Central memory CD8-positive, alpha-beta T cell (primary cell): ENCODE data around the gene DHX38.
"Not testable (repeated sequence)": the region's sequence is repeated elsewhere in the genome, so short reads cannot be mapped to it uniquely, and the experiment has no call there.

Experiments
- ATAC-seq: fragments of 150-1000 bp; cut with Tn5 transposase; replicated peaks from 2 replicates; pipeline ENCODE4 v1.10.0; 2022; ENCODE audit warnings: mild to moderate bottlenecking, moderate FRiP score, moderate number of reproducible peaks; ENCODE audit not compliant: poor library complexity, severe bottlenecking; ENCODE audit errors: extremely low read depth
- DNase-seq, 2 donors: peaks; one replicate each; pipeline ENCODE4 v3.0.0; 2021; ENCODE audit warnings: low spot score in 2 of 2
- H3K27ac Mint-ChIP-seq: one replicate; pipeline ENCODE4 v1.8.0; 2022; ENCODE audit warnings: low read depth, mild to moderate bottlenecking, moderate library complexity, mixed read lengths
- H3K27me3 Mint-ChIP-seq: one replicate; pipeline ENCODE4 v1.8.0; 2022; ENCODE audit warnings: mixed read lengths
- H3K36me3 Mint-ChIP-seq: one replicate; pipeline ENCODE4 v1.8.0; 2022; ENCODE audit warnings: mild to moderate bottlenecking, moderate library complexity, mixed read lengths; ENCODE audit not compliant: insufficient read depth
- H3K4me1 Mint-ChIP-seq: one replicate; pipeline ENCODE4 v1.8.0; 2022; ENCODE audit warnings: mixed read lengths
- H3K4me3 Mint-ChIP-seq: one replicate; pipeline ENCODE4 v1.8.0; 2022; ENCODE audit warnings: mild to moderate bottlenecking, moderate library complexity, mixed read lengths
- H3K9me3 Mint-ChIP-seq: one replicate; pipeline ENCODE4 v1.8.0; 2022; ENCODE audit warnings: mixed read lengths

Gene DHX38

DNA sequence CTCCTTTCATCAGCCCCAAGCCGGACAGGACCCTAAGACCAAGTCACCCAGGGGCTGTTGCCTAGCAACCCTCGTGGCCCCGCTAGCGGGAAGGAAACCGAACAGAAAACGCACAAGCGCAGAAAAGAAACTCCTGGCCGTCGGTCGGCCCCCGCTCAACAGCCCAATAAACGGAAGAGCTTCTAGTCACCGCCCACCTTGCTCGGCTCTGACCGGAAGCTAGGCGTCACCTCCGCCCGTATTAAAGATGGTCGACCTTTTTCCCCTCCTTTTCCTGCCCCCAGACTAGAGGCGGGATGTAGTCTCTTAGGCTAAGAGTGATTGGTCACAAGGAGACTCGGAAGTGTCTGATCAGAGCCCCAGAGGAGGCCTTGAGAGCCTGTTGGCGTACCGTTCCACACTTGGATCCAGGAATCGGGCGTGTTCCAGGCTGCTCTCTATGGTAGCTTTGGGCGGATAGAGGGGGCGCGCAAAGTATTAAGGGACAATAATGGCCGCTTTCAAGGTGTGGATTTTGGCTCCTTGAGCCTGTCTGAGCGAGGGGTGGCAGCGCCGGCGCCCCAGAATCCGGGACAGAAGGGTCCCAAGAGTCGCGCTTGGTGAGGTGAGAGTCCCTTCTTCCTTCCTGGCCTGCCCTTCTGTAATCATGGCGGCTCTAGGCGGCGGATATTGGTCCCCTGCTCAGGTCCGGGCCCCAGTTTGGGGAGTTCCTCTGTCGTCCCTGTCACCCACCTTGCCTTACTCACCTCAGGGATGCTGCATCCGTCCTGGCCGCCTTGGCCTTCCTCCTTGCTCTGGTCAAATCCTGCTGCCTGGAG, at the start of gene DHX38, which contains the start of gene TXNL4B:
Gene DHX38 (plus strand): TSS at position 400 of the 818 bp plus-strand sequence. CDS start 2,311 bp downstream, outside the sequence.
Gene TXNL4B (minus strand): TSS at position 173 of the 818 bp plus-strand sequence. CDS start 2,871 bp downstream, outside the sequence.
- peaks cover 65% of the 10 kb centered on the region for H3K4me1 Mint-ChIP-seq
- no peaks in the 10 kb centered on the region for H3K27me3 Mint-ChIP-seq
- DNase-seq (peak; percentile 78 to 89), ATAC-seq (peak; percentile 98)
- peaks cover 51% of the 10 kb centered on the region for H3K36me3 Mint-ChIP-seq
- H3K27ac Mint-ChIP-seq: peak within 1 kb of the TSS; percentile 99
- no peaks in the 10 kb centered on the region for H3K9me3 Mint-ChIP-seq
- H3K4me3 Mint-ChIP-seq: peak within 1 kb of the TSS; percentile 96

DNA sequence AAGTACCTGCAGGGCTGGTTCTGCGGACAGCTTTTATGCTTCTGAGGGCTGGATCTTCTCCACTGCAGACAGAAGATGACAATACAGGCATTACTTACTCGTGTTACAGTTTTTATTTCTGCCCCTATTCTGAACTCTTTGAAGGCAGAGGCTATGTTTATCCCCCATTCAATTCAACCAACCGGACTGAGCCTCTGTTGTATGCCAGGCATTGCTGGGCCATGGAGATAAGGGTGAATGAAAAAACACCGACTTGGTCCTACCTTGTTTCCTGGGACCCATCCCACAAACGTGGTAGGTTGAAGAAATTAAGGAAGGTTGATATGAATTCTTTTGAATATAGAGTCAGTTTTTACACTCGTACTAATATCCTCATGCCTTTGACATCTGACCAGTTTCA, 49.4 kb upstream of the DHX38 start:
- no peak overlapping the region for H3K4me3 Mint-ChIP-seq
- no peaks in the 10 kb centered on the region for H3K36me3 Mint-ChIP-seq
- peaks cover 5% of the 10 kb centered on the region for H3K9me3 Mint-ChIP-seq

DNA sequence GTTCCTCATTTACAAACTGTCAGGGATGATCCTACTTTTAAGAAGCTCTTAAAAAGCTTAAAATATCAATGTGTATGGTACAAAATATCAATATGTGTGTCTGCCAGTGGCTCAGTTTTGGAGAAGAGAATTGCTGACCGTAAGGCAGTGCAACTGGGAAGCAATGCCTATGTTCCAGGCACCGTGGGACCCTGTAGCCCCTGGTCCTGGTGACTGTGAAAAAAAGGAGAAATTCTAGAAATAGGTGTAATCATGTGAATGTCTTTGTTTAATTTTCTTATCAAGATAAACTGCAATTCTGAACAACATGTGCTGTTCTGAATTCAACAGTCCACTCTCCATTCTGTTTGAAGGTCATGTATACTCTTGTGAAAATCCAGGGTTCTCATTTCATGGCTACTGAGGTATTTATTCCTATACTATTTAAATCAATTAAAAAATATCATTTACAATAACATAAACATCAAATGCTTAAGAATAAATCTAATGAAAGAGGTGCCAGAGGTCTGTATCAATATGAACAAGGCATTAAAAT, 48.8 kb upstream of the DHX38 start:
- Mint-ChIP-seq H3K27ac (no peak overlapping the region), H3K27me3 (no peaks in the 10 kb centered on the region), H3K4me1 (no peaks in the 10 kb centered on the region), H3K4me3 (no peak overlapping the region), H3K36me3 (no peaks in the 10 kb centered on the region), H3K9me3 (peaks cover 8% of the 10 kb centered on the region)
- ATAC-seq (no peak), DNase-seq (no peak)

More for the DNA sequence above, 49.4 kb upstream of the DHX38 start:
- no peak overlapping the region for H3K27ac Mint-ChIP-seq
- no peak for DNase-seq
- no peaks in the 10 kb centered on the region for H3K27me3 Mint-ChIP-seq
- no peak for ATAC-seq
- H3K4me1 Mint-ChIP-seq: no peaks in the 10 kb centered on the region

DNA sequence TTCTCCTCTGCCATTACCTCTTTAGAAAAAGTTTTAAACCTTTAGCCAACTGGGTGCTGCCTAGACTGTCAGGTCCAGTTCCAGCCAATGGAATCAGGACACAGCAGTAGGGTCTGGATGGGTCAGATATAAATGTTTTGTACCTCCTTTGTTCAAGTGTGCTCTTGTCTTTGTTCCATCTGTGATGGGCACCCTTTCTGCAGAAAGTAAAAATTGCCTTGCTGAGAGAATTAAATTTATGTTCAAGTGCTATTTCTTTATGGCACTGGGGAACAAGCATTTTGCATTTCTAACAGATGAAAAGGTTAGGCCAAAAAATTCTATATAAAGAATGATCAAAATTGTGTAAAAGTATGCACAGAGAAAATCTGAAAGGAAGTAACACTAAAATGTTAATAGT, 44.5 kb upstream of the DHX38 start:
- no peak overlapping the region for H3K27ac Mint-ChIP-seq
- no peaks in the 10 kb centered on the region for H3K27me3 Mint-ChIP-seq
- H3K36me3 Mint-ChIP-seq: no peaks in the 10 kb centered on the region
- DNase-seq (no peak), ATAC-seq (no peak)
- H3K4me3 Mint-ChIP-seq: no peak overlapping the region
- peaks cover 6% of the 10 kb centered on the region for H3K9me3 Mint-ChIP-seq
- H3K4me1 Mint-ChIP-seq: no peaks in the 10 kb centered on the region

DNA sequence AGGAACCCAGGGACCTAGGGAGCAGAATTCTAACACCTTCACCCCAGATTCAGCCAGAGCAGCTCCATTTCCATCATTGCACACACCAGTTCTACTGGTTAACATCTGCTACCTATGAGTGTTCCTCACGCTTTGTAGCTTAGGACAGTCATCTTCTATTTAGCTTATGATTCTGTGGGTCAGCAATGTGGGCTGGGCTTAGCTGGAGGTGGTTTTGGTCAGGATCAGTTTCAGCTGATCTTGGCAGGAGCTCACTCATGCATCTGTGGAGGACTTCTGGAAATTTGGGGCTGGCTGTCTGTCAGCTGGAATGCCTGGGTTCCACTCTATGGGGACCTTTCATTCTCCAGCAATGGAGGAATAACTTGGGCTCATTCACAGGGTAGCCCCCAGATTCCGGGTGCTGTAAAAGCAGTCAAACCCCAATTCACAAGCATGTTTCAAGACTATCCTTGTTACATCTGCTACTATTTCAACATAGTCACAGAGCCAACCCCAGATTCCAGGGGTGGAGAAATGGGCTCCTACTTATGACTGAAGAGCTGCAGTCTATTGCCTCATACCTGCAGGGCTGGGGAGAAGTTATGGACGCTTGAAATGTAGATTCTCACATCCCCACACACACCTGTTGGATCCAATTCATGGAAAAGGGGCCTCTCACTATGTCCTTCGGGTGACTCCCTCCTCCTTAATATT, 42.7 kb upstream of the DHX38 start:
- no peak for DNase-seq
- Mint-ChIP-seq H3K4me1 (no peaks in the 10 kb centered on the region), H3K27me3 (no peaks in the 10 kb centered on the region), H3K4me3 (no peak overlapping the region), H3K9me3 (peaks cover 6% of the 10 kb centered on the region), H3K27ac (no peak overlapping the region), H3K36me3 (no peaks in the 10 kb centered on the region)
- no peak for ATAC-seq

DNA sequence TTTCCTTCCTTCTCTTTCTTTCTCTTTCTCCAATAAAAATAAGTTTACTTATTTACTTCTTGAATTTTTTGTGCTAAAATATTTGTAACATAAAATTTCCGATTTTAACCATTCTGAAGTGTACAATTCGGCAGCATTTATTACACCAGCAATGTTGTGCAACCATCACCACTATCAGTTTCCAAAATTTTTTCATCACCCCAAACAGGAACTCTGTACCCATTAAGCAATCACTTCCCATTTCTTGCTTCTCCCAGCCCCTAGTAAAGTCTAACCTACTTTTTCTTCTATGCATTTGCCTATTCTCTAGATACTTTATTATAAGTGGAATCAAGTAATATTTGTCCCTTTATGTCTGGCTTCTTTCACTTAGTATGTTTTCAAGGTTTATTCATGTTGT, 41.8 kb upstream of the DHX38 start:
- H3K27ac Mint-ChIP-seq: no peak overlapping the region

DNA sequence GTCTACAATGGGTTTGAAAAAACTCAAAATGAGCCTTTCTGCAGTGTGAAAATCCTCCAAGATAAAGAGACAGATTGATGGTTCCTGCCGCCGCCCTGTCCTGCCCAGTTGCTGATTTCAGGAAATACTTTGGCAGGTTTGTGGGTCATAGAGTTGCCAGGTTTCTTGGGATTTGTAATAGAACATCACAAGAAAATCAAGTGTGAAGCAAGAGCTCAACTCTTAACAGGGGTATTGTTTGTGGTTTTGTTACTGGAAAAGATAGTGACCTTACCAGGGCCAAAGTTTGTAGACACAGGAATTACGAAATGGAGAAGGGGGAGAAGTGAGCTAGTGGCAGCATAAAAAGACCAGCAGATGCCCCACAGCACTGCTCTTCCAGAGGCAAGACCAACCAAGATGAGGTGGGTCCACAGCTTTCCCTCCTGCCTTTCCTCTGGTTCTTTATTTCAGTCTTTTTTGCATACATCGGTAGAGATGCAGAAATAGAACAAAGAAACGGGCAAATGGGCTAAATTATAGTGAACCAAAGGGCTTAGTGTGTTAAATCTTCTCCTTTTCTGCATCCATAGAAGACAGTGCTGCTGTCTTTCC, 39.3 kb upstream of the DHX38 start, which contains the start of gene HP:
Gene HP (plus strand): TSS at position 252 of the 594 bp plus-strand sequence. CDS start 148 bp downstream, at position 400.
- not testable (repeated sequence) for H3K27ac Mint-ChIP-seq, H3K36me3 Mint-ChIP-seq

More for the DNA sequence above, 41.8 kb upstream of the DHX38 start:
- Mint-ChIP-seq H3K27me3 (no peaks in the 10 kb centered on the region), H3K36me3 (no peaks in the 10 kb centered on the region), H3K4me3 (no peak overlapping the region), H3K9me3 (peaks cover 6% of the 10 kb centered on the region), H3K4me1 (no peaks in the 10 kb centered on the region)
- ATAC-seq: no peak
- no peak for DNase-seq

DNA sequence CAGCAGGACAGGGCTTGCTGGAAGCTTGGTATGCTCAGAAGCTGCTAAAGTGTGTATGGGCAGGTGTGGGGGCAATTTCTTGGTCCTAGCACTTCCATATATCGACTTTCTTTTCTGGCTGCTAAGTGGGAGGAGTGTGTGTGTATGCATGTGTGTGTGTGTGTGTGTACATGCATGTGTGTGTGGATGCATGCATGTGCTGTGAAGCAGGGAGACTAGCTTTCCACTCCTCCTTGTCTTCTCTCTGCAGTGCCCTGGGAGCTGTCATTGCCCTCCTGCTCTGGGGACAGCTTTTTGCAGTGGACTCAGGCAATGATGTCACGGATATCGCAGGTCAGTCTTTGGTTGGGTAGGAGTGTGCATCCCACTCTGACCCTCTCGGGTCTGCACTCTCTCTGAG, 37.7 kb upstream of the DHX38 start:
- Mint-ChIP-seq H3K27me3 (no peaks in the 10 kb centered on the region), H3K9me3 (no peaks in the 10 kb centered on the region), H3K4me3 (no peak overlapping the region), H3K36me3 (no peaks in the 10 kb centered on the region), H3K27ac (no peak overlapping the region), H3K4me1 (no peaks in the 10 kb centered on the region)
- DNase-seq (no peak), ATAC-seq (no peak)

More for the DNA sequence above, 39.3 kb upstream of the DHX38 start, which contains the start of gene HP:
- not testable (repeated sequence) for DNase-seq, H3K4me3 Mint-ChIP-seq, ATAC-seq, H3K4me1 Mint-ChIP-seq, H3K27me3 Mint-ChIP-seq, H3K9me3 Mint-ChIP-seq

DNA sequence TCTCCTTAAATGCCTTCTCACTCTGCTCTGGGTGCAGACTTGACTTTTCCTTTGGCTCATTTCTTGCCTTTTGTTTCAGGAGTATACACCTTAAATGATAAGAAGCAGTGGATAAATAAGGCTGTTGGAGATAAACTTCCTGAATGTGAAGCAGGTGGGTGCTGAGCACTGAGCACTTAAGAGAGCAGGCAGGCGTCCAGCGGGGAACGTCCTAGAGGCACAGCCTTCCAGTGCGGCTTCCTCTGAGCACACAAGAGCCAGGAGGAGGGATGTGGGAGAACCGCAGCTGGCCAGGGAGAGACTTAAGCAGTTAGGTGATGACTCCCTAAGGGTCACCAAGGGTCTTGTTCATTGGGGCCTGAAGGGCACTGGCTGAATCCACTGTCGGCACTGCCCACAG, 36.3 kb upstream of the DHX38 start:
- H3K4me1 Mint-ChIP-seq, H3K4me3 Mint-ChIP-seq, H3K27ac Mint-ChIP-seq, ATAC-seq, DNase-seq, H3K36me3 Mint-ChIP-seq, H3K9me3 Mint-ChIP-seq, H3K27me3 Mint-ChIP-seq: not testable (repeated sequence)

DNA sequence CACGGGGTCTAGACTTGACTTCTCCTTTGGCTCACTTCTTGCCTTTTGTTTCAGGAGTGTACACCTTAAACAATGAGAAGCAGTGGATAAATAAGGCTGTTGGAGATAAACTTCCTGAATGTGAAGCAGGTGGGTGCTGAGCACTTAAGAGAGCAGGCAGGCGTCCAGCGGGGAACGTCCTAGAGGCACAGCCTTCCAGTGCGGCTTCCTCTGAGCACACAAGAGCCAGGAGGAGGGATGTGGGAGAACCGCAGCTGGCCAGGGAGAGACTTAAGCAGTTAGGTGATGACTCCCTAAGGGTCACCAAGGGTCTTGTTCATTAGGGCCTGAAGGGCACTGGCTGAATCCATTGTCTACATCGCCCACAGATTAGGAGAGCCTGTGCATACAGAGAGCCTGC, 34.6 kb upstream of the DHX38 start:
- not testable (repeated sequence) for DNase-seq, H3K27me3 Mint-ChIP-seq, H3K4me1 Mint-ChIP-seq, H3K9me3 Mint-ChIP-seq, H3K4me3 Mint-ChIP-seq, H3K36me3 Mint-ChIP-seq, H3K27ac Mint-ChIP-seq, ATAC-seq

DNA sequence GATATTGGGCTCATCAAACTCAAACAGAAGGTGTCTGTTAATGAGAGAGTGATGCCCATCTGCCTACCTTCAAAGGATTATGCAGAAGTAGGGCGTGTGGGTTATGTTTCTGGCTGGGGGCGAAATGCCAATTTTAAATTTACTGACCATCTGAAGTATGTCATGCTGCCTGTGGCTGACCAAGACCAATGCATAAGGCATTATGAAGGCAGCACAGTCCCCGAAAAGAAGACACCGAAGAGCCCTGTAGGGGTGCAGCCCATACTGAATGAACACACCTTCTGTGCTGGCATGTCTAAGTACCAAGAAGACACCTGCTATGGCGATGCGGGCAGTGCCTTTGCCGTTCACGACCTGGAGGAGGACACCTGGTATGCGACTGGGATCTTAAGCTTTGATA, 33.2 kb upstream of the DHX38 start:
- peaks cover 2% of the 10 kb centered on the region for H3K36me3 Mint-ChIP-seq
- no peaks in the 10 kb centered on the region for H3K27me3 Mint-ChIP-seq
- no peaks in the 10 kb centered on the region for H3K9me3 Mint-ChIP-seq
- no peak for ATAC-seq
- DNase-seq: no peak
- H3K4me3 Mint-ChIP-seq: no peak overlapping the region
- H3K27ac Mint-ChIP-seq: no peak overlapping the region
- no peaks in the 10 kb centered on the region for H3K4me1 Mint-ChIP-seq

DNA sequence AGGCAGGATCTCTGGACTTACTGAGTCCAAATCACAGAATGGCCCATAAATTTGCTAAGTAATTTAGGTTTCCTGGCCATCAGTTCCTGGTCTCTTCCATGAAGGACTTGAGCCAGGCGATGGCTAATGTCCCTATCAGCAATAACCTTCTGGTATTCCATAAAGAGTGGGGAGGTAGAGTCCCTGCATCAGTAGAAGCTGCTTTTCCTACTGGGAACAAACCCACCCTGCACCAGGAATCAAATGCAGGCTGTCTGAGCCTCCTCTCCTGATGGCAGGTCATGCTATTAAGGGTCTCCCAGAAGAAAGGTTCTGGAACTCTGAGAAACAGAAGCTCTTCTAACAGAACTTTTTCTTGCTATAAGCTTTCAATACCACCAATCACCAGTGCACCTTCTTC, 32.1 kb upstream of the DHX38 start:
- Mint-ChIP-seq H3K27ac (no peak overlapping the region), H3K27me3 (no peaks in the 10 kb centered on the region), H3K9me3 (no peaks in the 10 kb centered on the region), H3K4me1 (no peaks in the 10 kb centered on the region), H3K36me3 (peaks cover 2% of the 10 kb centered on the region), H3K4me3 (no peak overlapping the region)
- ATAC-seq (no peak), DNase-seq (no peak)
